K562 (cell line): Measurements from ENCODE around the gene SLC1A5. TPM values are rescaled to one million over a fixed set of nuclear protein-coding genes. Genes with fewer than 3 reads are reported as not detected.

Source experiments
- BRF1 ChIP-seq: IDR thresholded peaks from 3 replicates; pipeline ENCODE4 v1.6.1; 2011; ENCODE audit warnings: borderline replicate concordance, mild to moderate bottlenecking; ENCODE audit not compliant: insufficient read length; ENCODE audit errors: extremely low read depth
- CBX3 ChIP-seq, 2 experiments: IDR thresholded peaks; 1 replicate in 1 of 2; 2 replicates in 1 of 2; pipeline ENCODE4 v1.6.1; 2012; ENCODE audit warnings: inconsistent platforms in 2 of 2, low read length in 2 of 2, borderline replicate concordance in 1 of 2, control low read depth in 1 of 2
- FOXK2 ChIP-seq, 2 experiments: fragments of 450-650 bp; IDR thresholded peaks in 1 of 2; conservative IDR thresholded peaks in 1 of 2; 2 replicates each; pipeline ENCODE4 v1.6.1; 2016; ENCODE audit warnings: low read depth in 2 of 2, mild to moderate bottlenecking in 1 of 2
- GATAD2A ChIP-seq: fragments of 450-650 bp; IDR thresholded peaks from 2 replicates; pipeline ENCODE4 v1.6.1; 2017
- NR1H2 ChIP-seq: sonication (generic); formaldehyde crosslinking; IDR thresholded peaks from 2 replicates; pipeline ENCODE4 v1.4.0; 2020; ENCODE audit warnings: mild to moderate bottlenecking, missing genetic modification reagents
- SNRNP70 ChIP-seq: fragments of 200-400 bp; formaldehyde crosslinking; optimal IDR thresholded peaks from 2 replicates; pipeline ENCODE3; 2017; ENCODE audit warnings: low read depth, low read length
- TAL1 ChIP-seq: fragments of 450-650 bp; IDR thresholded peaks from 2 replicates; pipeline ENCODE4 v1.6.1; 2016; ENCODE audit warnings: mild to moderate bottlenecking
- XRCC3 ChIP-seq: fragments of 450-650 bp; IDR thresholded peaks from 2 replicates; pipeline ENCODE4 v1.6.1; 2017; ENCODE audit warnings: mild to moderate bottlenecking, moderate library complexity
- polyA plus RNA-seq, 8 experiments: library from polyadenylated mRNA; depleted of rRNA in 4 of 8; stranded (reverse) in 5 of 8; unstranded in 3 of 8; fragments of >200 nt; fragmentation: Nextera tagmentation in 2 of 8; fragmentation: Illumina TruSeq in 1 of 8; extraction: Ambion mirVana in 2 of 8; extraction: Trizol in 1 of 8; gene quantifications; 2 replicates each; pipeline versions ENCODE4 v1.2.1 to v1.2.3, GENCODE V29; 2011 to 2014; ENCODE audit warnings: inconsistent platforms in 1 of 8, missing spikeins in 1 of 8
- total RNA-seq, 7 experiments: library from RNA; depleted of rRNA in 6 of 7; stranded (reverse); fragments of >200 nt in 6 of 7; fragmentation: Illumina TruSeq in 2 of 7; extraction: Trizol in 2 of 7; gene quantifications; 2 replicates each; pipeline versions ENCODE4 v1.2.1 to v1.2.3, GENCODE V29; 2011 to 2021; ENCODE audit warnings: low replicate concordance in 1 of 7
- TF ChIP-seq, protein P1 (sequence below): fragments of 450-650 bp; IDR thresholded peaks from 2 replicates; pipeline ENCODE4 v1.6.1; 2016; ENCODE audit warnings: mild to moderate bottlenecking
- TF ChIP-seq, protein P2 (sequence below): fragments of 250-450 bp; sonication (Bioruptor Pico); IDR thresholded peaks from 2 replicates; pipeline ENCODE4 v1.6.1; 2021; ENCODE audit warnings: mild to moderate bottlenecking
- TF ChIP-seq, protein P3 (sequence below): sonication (generic); formaldehyde crosslinking; IDR thresholded peaks from 2 replicates; pipeline ENCODE4 v1.8.0; 2022; ENCODE audit warnings: mild to moderate bottlenecking, low read depth, missing genetic modification reagents
- TF ChIP-seq, protein P4 (sequence below): fragments of 450-650 bp; IDR thresholded peaks from 2 replicates; pipeline ENCODE4 v1.6.1; 2016; ENCODE audit warnings: low read depth
- TF ChIP-seq, protein P5 (sequence below): fragments of 250-450 bp; sonication (Bioruptor Pico); IDR thresholded peaks from 2 replicates; pipeline ENCODE4 v1.8.0; 2021; ENCODE audit warnings: mild to moderate bottlenecking, moderate library complexity

The SLC1A5 gene
- total and polyA plus RNA-seq, 9 of the 15 experiments (the other 6 are each of a cell fraction or from before 2014, with no cell fraction given): 31.2 to 417 (median 134) TPM

DNA sequence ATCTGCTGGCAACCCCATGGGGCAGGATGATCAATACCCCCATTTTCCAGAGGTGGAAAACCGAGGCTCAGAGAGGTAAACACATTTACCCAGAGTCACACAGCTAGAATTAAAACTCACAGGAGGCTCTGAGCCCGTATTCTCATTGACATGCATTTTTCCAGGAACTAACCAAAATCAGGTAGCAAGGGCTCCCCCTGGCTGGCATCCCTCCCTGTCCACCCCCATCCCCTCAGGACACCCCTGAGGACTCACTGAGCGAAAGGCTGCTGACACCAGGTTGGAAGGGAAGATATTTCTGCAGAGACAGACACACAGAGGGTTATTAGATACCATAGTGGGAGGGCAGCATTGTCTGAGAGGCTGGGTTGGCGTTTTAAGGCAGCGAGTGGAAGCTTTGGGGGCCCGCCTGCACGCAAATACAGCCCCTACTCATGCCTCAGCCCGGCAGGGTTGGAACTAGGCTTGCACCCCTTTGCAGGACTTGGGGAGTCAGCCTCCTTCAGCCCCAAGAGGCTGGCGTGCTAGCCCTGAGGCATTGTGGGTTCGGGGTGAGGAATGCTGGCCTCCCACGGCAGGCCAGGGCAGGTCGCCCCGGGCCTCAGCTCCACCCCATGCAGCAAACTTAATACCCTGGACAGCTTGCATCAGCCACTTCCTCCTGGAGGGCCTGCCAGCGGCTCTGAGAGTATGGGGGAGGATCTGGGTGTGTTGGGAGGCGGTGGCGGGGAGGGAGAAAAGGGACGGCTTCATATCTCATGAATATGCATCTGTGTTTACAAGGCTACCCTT, 3.9 kb downstream of the SLC1A5 start (continued):
- TF ChIP-seq, protein P1, sequence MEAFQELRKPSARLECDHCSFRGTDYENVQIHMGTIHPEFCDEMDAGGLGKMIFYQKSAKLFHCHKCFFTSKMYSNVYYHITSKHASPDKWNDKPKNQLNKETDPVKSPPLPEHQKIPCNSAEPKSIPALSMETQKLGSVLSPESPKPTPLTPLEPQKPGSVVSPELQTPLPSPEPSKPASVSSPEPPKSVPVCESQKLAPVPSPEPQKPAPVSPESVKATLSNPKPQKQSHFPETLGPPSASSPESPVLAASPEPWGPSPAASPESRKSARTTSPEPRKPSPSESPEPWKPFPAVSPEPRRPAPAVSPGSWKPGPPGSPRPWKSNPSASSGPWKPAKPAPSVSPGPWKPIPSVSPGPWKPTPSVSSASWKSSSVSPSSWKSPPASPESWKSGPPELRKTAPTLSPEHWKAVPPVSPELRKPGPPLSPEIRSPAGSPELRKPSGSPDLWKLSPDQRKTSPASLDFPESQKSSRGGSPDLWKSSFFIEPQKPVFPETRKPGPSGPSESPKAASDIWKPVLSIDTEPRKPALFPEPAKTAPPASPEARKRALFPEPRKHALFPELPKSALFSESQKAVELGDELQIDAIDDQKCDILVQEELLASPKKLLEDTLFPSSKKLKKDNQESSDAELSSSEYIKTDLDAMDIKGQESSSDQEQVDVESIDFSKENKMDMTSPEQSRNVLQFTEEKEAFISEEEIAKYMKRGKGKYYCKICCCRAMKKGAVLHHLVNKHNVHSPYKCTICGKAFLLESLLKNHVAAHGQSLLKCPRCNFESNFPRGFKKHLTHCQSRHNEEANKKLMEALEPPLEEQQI: no peak
- TF ChIP-seq FOXK2 (conservative IDR thresholded peaks at IDR 0.05 in 1 of 2, IDR thresholded peaks at IDR 0.05 in 1 of 2; ENCODE audit: low read depth in 2 of 2): peak; percentile 89 to 90; a peak in 2 of 4 replicates
- TF ChIP-seq CBX3 (IDR thresholded peaks at IDR 0.05; ENCODE audit: borderline replicate concordance in 1 of 2, low read length in 2 of 2): 0 out of 3 replicates have a peak, but pooled peaks of 1 of the 2 experiments have one; percentile 7
- no peak for TF ChIP-seq BRF1
- TF ChIP-seq, protein P2, sequence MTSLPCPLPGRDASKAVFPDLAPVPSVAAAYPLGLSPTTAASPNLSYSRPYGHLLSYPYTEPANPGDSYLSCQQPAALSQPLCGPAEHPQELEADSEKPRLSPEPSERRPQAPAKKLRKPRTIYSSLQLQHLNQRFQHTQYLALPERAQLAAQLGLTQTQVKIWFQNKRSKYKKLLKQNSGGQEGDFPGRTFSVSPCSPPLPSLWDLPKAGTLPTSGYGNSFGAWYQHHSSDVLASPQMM (CRISPR knock-in tag): no peak
- no peak for TF ChIP-seq SNRNP70
- TF ChIP-seq XRCC3: no peak
- TF ChIP-seq GATAD2A: no peak
- TF ChIP-seq TAL1: no peak
- TF ChIP-seq NR1H2 (CRISPR knock-in tag): 0 out of 2 replicates have a peak, but pooled peaks have one; percentile 61
- TF ChIP-seq, protein P3, sequence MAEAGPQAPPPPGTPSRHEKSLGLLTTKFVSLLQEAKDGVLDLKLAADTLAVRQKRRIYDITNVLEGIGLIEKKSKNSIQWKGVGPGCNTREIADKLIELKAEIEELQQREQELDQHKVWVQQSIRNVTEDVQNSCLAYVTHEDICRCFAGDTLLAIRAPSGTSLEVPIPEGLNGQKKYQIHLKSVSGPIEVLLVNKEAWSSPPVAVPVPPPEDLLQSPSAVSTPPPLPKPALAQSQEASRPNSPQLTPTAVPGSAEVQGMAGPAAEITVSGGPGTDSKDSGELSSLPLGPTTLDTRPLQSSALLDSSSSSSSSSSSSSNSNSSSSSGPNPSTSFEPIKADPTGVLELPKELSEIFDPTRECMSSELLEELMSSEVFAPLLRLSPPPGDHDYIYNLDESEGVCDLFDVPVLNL (CRISPR knock-in tag): peak; percentile 58; the same call in 1 of the 2 replicates
- TF ChIP-seq, protein P4, sequence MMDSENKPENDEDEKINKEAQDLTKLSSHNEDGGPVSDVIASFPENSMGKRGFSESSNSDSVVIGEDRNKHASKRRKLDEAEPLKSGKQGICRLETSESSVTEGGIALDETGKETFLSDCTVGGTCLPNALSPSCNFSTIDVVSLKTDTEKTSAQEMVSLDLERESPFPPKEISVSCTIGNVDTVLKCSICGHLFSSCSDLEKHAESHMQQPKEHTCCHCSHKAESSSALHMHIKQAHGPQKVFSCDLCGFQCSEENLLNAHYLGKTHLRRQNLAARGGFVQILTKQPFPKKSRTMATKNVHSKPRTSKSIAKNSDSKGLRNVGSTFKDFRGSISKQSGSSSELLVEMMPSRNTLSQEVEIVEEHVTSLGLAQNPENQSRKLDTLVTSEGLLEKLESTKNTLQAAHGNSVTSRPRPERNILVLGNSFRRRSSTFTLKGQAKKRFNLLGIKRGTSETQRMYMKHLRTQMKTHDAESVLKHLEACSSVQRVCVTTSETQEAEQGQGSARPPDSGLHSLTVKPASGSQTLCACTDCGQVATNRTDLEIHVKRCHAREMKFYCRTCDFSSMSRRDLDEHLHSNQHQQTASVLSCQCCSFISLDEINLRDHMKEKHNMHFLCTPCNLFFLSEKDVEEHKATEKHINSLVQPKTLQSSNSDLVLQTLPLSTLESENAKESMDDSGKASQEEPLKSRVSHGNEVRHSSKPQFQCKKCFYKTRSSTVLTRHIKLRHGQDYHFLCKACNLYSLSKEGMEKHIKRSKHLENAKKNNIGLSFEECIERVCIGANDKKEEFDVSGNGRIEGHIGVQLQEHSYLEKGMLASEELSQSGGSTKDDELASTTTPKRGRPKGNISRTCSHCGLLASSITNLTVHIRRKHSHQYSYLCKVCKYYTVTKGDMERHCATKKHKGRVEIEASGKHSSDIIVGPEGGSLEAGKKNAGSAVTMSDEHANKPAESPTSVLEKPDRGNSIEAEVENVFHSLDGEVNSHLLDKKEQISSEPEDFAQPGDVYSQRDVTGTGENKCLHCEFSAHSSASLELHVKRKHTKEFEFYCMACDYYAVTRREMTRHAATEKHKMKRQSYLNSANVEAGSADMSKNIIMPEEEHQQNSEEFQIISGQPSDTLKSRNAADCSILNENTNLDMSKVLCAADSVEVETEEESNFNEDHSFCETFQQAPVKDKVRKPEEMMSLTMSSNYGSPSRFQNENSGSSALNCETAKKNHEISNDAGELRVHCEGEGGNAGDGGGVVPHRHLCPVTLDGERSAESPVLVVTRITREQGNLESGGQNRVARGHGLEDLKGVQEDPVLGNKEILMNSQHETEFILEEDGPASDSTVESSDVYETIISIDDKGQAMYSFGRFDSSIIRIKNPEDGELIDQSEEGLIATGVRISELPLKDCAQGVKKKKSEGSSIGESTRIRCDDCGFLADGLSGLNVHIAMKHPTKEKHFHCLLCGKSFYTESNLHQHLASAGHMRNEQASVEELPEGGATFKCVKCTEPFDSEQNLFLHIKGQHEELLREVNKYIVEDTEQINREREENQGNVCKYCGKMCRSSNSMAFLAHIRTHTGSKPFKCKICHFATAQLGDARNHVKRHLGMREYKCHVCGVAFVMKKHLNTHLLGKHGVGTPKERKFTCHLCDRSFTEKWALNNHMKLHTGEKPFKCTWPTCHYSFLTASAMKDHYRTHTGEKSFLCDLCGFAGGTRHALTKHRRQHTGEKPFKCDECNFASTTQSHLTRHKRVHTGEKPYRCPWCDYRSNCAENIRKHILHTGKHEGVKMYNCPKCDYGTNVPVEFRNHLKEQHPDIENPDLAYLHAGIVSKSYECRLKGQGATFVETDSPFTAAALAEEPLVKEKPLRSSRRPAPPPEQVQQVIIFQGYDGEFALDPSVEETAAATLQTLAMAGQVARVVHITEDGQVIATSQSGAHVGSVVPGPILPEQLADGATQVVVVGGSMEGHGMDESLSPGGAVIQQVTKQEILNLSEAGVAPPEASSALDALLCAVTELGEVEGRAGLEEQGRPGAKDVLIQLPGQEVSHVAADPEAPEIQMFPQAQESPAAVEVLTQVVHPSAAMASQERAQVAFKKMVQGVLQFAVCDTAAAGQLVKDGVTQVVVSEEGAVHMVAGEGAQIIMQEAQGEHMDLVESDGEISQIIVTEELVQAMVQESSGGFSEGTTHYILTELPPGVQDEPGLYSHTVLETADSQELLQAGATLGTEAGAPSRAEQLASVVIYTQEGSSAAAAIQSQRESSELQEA: no peak
- TF ChIP-seq, protein P5, sequence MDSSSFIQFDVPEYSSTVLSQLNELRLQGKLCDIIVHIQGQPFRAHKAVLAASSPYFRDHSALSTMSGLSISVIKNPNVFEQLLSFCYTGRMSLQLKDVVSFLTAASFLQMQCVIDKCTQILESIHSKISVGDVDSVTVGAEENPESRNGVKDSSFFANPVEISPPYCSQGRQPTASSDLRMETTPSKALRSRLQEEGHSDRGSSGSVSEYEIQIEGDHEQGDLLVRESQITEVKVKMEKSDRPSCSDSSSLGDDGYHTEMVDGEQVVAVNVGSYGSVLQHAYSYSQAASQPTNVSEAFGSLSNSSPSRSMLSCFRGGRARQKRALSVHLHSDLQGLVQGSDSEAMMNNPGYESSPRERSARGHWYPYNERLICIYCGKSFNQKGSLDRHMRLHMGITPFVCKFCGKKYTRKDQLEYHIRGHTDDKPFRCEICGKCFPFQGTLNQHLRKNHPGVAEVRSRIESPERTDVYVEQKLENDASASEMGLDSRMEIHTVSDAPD (CRISPR knock-in tag): no peak
